PC-9 (cell line): ENCODE measurements around the gene RINL. TPM values are rescaled to one million over a fixed set of nuclear protein-coding genes. Genes with fewer than 3 reads are reported as not detected.

ENCODE experiments used
- BruUV-seq: library from RNA; stranded (reverse); fragments of 400-500 nt; replicated peaks from 2 replicates; lab custom pipeline; 2021; lab: Mats Ljungman, UMichigan
- CTCF ChIA-PET: fragments of 300-600 bp; sonication (Branson Sonifier 250); formaldehyde crosslinking; loops from one replicate; lab custom pipeline; 2022; ENCODE audit warnings: antibody characterized with exemption; lab: Charles Lee
- POLR2A ChIA-PET: fragments of 300-600 bp; sonication (Branson Sonifier 250); formaldehyde crosslinking; loops from one replicate; lab custom pipeline; 2022; ENCODE audit warnings: antibody characterized with exemption; ENCODE audit not compliant: unreplicated experiment; lab: Charles Lee
- DNase-seq, 2 experiments: peaks; one replicate each; pipeline versions ENCODE4 v3.0.0 to v3.0.0-alpha.2; 2015 to 2022; ENCODE audit warnings: mixed read lengths in 1 of 2
- H2AFZ ChIP-seq: fragments of 200-600 bp; sonication (generic); 2 replicates; pipeline ENCODE4 v1.8.1; 2017; ENCODE audit warnings: antibody characterized with exemption
- H3F3A ChIP-seq: fragments of 200-600 bp; sonication (generic); 2 replicates; pipeline ENCODE4 v1.8.1; 2017; ENCODE audit warnings: antibody characterized with exemption, mild to moderate bottlenecking, low read depth; ENCODE audit not compliant: insufficient read depth
- H3K27ac ChIP-seq: fragments of 200-600 bp; sonication (generic); 2 replicates; pipeline ENCODE4 v1.6.1; 2016; ENCODE audit warnings: mixed run types
- H3K27me3 ChIP-seq: fragments of 200-600 bp; sonication (generic); 2 replicates; pipeline ENCODE4 v1.6.1; 2016; ENCODE audit warnings: low read depth, mixed run types; ENCODE audit not compliant: insufficient read depth
- H3K36me3 ChIP-seq: fragments of 200-600 bp; sonication (generic); 2 replicates; pipeline ENCODE4 v1.6.1; 2016; ENCODE audit warnings: low read depth, mixed run types
- H3K4me1 ChIP-seq: fragments of 200-600 bp; sonication (generic); replicated peaks from 2 replicates; pipeline ENCODE4 v1.6.1; 2016; ENCODE audit warnings: mixed run types; ENCODE audit not compliant: insufficient read depth
- H3K4me2 ChIP-seq: fragments of 200-600 bp; sonication (generic); 2 replicates; pipeline ENCODE4 v1.6.1; 2017; ENCODE audit warnings: mixed run types
- H3K4me3 ChIP-seq: fragments of 200-600 bp; sonication (generic); 2 replicates; pipeline ENCODE4 v1.6.1; 2016; ENCODE audit warnings: mixed run types
- H3K79me2 ChIP-seq: fragments of 200-600 bp; sonication (generic); 2 replicates; pipeline ENCODE4 v1.6.1; 2017; ENCODE audit warnings: low read depth, mixed run types
- H3K9me2 ChIP-seq: fragments of 200-600 bp; sonication (generic); 2 replicates; pipeline ENCODE4 v1.8.1; 2017; ENCODE audit warnings: mild to moderate bottlenecking; ENCODE audit not compliant: insufficient read depth
- H3K9me3 ChIP-seq: fragments of 200-600 bp; sonication (generic); 2 replicates; pipeline ENCODE4 v1.8.1; 2016; ENCODE audit warnings: low read depth; ENCODE audit not compliant: insufficient read depth
- H4K20me1 ChIP-seq: fragments of 200-600 bp; sonication (generic); 2 replicates; pipeline ENCODE4 v1.8.1; 2017; ENCODE audit not compliant: insufficient read depth
- EZH2 ChIP-seq: fragments of 200-600 bp; sonication (generic); IDR thresholded peaks from 2 replicates; pipeline ENCODE4 v1.8.0; 2017; ENCODE audit warnings: antibody characterized with exemption, low read depth
- intact Hi-C: fragments of 100-400 bp; cut with micrococcal nuclease; formaldehyde crosslinking; loops from one replicate; pipeline ENCODE4 v1.10.0; 2022; ENCODE audit not compliant: unreplicated experiment
- total RNA-seq: library from RNA; stranded (reverse); gene quantifications from 2 replicates; pipeline ENCODE4 v1.2.3, GENCODE V29; 2021
- TF ChIP-seq, protein P1 (sequence below): fragments of 200-600 bp; sonication (generic); conservative IDR thresholded peaks from 2 replicates; pipeline ENCODE4 v1.6.1; 2017; ENCODE audit warnings: mixed run types, antibody characterized with exemption, mild to moderate bottlenecking, moderate library complexity

The RINL gene
- total RNA-seq, 1 experiment from 2014 or later: 10.3 TPM

DNA sequence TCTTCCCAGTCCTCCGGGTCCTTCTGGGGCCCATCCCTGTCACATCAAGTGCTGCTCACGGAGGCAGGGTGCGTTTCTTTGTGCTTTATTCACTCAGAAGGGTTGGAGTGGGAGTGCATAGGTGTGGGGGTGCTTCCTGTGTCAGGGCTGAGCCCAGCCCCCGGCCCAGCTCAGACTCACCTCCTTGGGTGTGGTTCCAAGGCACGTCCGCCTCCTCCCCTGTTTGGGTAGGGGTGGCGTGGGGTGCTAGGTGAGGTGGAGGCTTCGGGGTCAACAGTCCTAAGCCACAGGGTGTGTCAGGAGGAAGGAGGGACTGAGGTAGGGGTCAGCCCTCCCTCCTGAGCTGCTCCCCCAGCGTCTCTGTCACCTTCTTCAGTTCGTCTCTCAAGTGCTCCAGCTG, 30.8 kb upstream of the RINL start:
- H3K27ac ChIP-seq: no peak overlapping the region
- H3F3A ChIP-seq: peaks cover 7% of the 10 kb centered on the region; the same call in 1 of the 2 replicates
- H3K36me3 ChIP-seq: no peaks in the 10 kb centered on the region
- ChIA-PET POLR2A (interaction anchor here (0.6 kb wide), 1 partner anchor 18 kb away, joined by 7 read pairs; no protein-coding TSS in a partner anchor), CTCF (no interaction called here)
- H3K9me2 ChIP-seq: no peaks in the 10 kb centered on the region
- DNase-seq: no peak
- H3K79me2 ChIP-seq: no peaks in the 10 kb centered on the region
- intact Hi-C loops: no loop called here
- no peaks in the 10 kb centered on the region for H3K9me3 ChIP-seq
- no peaks in the 10 kb centered on the region for H4K20me1 ChIP-seq
- no peaks in the 10 kb centered on the region for H3K4me1 ChIP-seq
- TF ChIP-seq, protein P1, sequence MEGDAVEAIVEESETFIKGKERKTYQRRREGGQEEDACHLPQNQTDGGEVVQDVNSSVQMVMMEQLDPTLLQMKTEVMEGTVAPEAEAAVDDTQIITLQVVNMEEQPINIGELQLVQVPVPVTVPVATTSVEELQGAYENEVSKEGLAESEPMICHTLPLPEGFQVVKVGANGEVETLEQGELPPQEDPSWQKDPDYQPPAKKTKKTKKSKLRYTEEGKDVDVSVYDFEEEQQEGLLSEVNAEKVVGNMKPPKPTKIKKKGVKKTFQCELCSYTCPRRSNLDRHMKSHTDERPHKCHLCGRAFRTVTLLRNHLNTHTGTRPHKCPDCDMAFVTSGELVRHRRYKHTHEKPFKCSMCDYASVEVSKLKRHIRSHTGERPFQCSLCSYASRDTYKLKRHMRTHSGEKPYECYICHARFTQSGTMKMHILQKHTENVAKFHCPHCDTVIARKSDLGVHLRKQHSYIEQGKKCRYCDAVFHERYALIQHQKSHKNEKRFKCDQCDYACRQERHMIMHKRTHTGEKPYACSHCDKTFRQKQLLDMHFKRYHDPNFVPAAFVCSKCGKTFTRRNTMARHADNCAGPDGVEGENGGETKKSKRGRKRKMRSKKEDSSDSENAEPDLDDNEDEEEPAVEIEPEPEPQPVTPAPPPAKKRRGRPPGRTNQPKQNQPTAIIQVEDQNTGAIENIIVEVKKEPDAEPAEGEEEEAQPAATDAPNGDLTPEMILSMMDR: no peak
- no peak for TF ChIP-seq EZH2
- no TSS peak for BruUV-seq
- no peaks in the 10 kb centered on the region for H3K27me3 ChIP-seq
- H2AFZ ChIP-seq: no peak overlapping the region
- no peak overlapping the region for H3K4me3 ChIP-seq
- H3K4me2 ChIP-seq: no peak overlapping the region

DNA sequence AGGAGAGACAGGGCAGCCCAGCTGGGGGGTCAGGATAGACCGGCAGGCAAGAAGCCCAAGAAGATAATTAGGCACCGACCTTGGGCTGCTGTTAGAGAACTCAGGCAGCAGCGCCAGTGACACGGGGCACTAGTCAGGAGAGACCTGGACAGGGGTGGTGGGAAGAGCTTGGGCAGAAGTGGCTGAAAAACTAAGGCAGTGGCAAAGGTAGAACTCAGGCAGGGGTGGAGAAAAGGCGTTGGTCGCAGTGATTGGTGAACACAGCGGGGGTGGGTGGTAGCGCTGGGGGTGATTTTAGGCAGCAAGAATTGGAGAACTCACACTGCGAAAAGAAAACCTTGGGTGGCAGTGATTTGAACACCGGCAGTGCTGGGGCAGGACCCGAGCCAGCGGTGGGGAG, 29.6 kb upstream of the RINL start:
- H3K27me3 ChIP-seq: no peaks in the 10 kb centered on the region
- H3K4me3 ChIP-seq: no peak overlapping the region
- H4K20me1 ChIP-seq: no peaks in the 10 kb centered on the region
- no peak overlapping the region for H3K27ac ChIP-seq
- TF ChIP-seq, protein P1: no peak
- TF ChIP-seq EZH2: no peak
- ChIA-PET CTCF (no interaction called here), POLR2A (no interaction called here)
- H3K9me3 ChIP-seq: no peaks in the 10 kb centered on the region
- DNase-seq: no peak
- H3F3A ChIP-seq: peaks cover under 1% of the 10 kb centered on the region; the same call in 1 of the 2 replicates
- BruUV-seq: no TSS peak
- H3K79me2 ChIP-seq: 0 out of 2 replicates have a peak, but pooled peaks cover 2% of the 10 kb centered on the region
- H3K4me2 ChIP-seq: no peak overlapping the region
- intact Hi-C loops: no loop called here
- no peaks in the 10 kb centered on the region for H3K4me1 ChIP-seq
- no peaks in the 10 kb centered on the region for H3K36me3 ChIP-seq
- H3K9me2 ChIP-seq: no peaks in the 10 kb centered on the region
- no peak overlapping the region for H2AFZ ChIP-seq

DNA sequence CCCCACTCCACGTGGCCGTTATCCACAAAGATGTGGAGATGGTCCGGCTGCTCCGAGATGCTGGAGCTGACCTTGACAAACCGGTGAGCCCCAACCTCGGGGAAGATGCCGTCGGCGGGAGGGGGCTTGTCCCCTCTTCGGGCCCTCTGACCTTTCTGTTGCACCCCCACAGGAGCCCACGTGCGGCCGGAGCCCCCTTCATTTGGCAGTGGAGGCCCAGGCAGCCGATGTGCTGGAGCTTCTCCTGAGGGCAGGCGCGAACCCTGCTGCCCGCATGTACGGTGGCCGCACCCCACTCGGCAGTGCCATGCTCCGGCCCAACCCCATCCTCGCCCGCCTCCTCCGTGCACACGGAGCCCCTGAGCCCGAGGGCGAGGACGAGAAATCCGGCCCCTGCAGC, 29.2 kb upstream of the RINL start:
- Histone ChIP-seq H3K4me2 (no peak overlapping the region), H3K27me3 (no peaks in the 10 kb centered on the region), H3K79me2 (0 out of 2 replicates have a peak, but pooled peaks cover 5% of the 10 kb centered on the region), H3K36me3 (no peaks in the 10 kb centered on the region), H3K27ac (no peak overlapping the region), H4K20me1 (no peaks in the 10 kb centered on the region), H3F3A (no peaks in the 10 kb centered on the region), H2AFZ (no peak overlapping the region), H3K9me2 (no peaks in the 10 kb centered on the region), H3K4me3 (no peak overlapping the region), H3K9me3 (no peaks in the 10 kb centered on the region), H3K4me1 (no peaks in the 10 kb centered on the region)
- no peak for DNase-seq
- intact Hi-C loops: no loop called here
- no TSS peak for BruUV-seq
- POLR2A ChIA-PET: no interaction called here
- CTCF ChIA-PET: interaction anchor here (0.6 kb wide), 1 partner anchor 949 kb away, joined by 3 read pairs; no protein-coding TSS in a partner anchor
- no peak for TF ChIP-seq EZH2
- TF ChIP-seq, protein P1: no peak
